ENCODE data around the gene SIX3. TPM values are rescaled to one million over a fixed set of nuclear protein-coding genes. Genes with fewer than 3 reads are reported as not detected.

SIX3 gene
- total and polyA plus RNA-seq, 2 of the 4 experiments (the other 2 are of a cell fraction), result not detected

- in situ Hi-C loops (cut with MboI; ENCODE audit: low sequenced_read_pairs), result no loop called here
Observed at GRCh38 chr2:44944102-44944951, 2.8 kb downstream of the SIX3 start.

More at GRCh38 chr2:44944102-44944951, 2.8 kb downstream of the SIX3 start:
- BruUV-seq (replicated peaks), result no TSS peak
- Histone ChIP-seq H3K27ac (ENCODE audit: insufficient read depth, low read length) (no peak overlapping the region), H4K20me1 (ENCODE audit: insufficient read depth, low read length) (no peaks in the 10 kb centered on the region), H3K4me2 (ENCODE audit: low read depth, low read length) (peak overlapping the region; percentile 55; the same call in 1 of the 2 replicates), H4K91ac (ENCODE audit: insufficient read depth, low read depth, low read length) (no peak overlapping the region), H2BK20ac (ENCODE audit: low read depth, low read length) (no peak overlapping the region), H3K36me3 (ENCODE audit: control insufficient read depth, insufficient read depth, low read length) (no peaks in the 10 kb centered on the region), H3K27me3 (ENCODE audit: control insufficient read depth, insufficient read depth, low read length) (peaks cover 98% of the 10 kb centered on the region), H2BK5ac (ENCODE audit: low read depth, low read length, poor library complexity, severe bottlenecking) (no peak overlapping the region), H2AFZ (replicated peaks; ENCODE audit: low read length, poor library complexity) (no peak overlapping the region), H3K14ac (replicated peaks; ENCODE audit: low read depth, low read length) (no peak overlapping the region), H3K4me1 (ENCODE audit: control insufficient read depth, insufficient read depth, low read length) (no peaks in the 10 kb centered on the region), H3K18ac (ENCODE audit: low read depth, low read length) (no peak overlapping the region), H4K5ac (ENCODE audit: low read depth, low read length) (no peak overlapping the region), H3K79me1 (ENCODE audit: low read depth in 1 of 2, low read length in 2 of 2) (no peaks in the 10 kb centered on the region), H3K9ac (ENCODE audit: low read depth, low read length) (no peak overlapping the region), H3K4ac (ENCODE audit: low read depth, low read length) (no peak overlapping the region), H2AK5ac (ENCODE audit: low read depth, low read length) (no peak overlapping the region), H3K9me3 (ENCODE audit: control insufficient read depth, insufficient read depth, low read length) (no peaks in the 10 kb centered on the region), H2BK15ac (ENCODE audit: low read depth, low read length) (no peak overlapping the region), H3K9me1 (ENCODE audit: insufficient read depth, low read length) (no peaks in the 10 kb centered on the region), H3K56ac (ENCODE audit: extremely low read depth, insufficient read depth, low read length) (no peak overlapping the region), H3K23ac (ENCODE audit: low read depth, low read length) (no peak overlapping the region), H2AK9ac (replicated peaks; ENCODE audit: low read depth, low read length, poor library complexity) (no peak overlapping the region), H2BK120ac (ENCODE audit: low read depth, low read length) (no peak overlapping the region), H3K4me3 (ENCODE audit: insufficient read depth, low read depth, low read length) (no peak overlapping the region), H4K8ac (ENCODE audit: low read depth in 2 of 2, low read length in 2 of 2) (no peak overlapping the region)
- TF ChIP-seq CEBPB (IDR thresholded peaks at IDR 0.05; ENCODE audit: low read depth, low read length), result no peak
- no peak for TF ChIP-seq RCOR1 (IDR thresholded peaks at IDR 0.05; ENCODE audit: insufficient replicate concordance, low read length)
- no peak for TF ChIP-seq MAFK (IDR thresholded peaks at IDR 0.05; ENCODE audit: low read depth, low read length)
- TF ChIP-seq MXI1 (IDR thresholded peaks at IDR 0.05; ENCODE audit: borderline replicate concordance, low read depth, low read length), result no peak
- no peak for DNase-seq
- WGBS, 2 experiments (ENCODE audit: extremely low coverage in 2 of 2, insufficient read length in 1 of 2), result 3% methylated on average over 30 of the region's 62 CpGs; no CpG with 5 or more reads in 1 of the 2 experiments
- dilution Hi-C loops (cut with HindIII; ENCODE audit: low sequenced_read_pairs, unreplicated experiment), result no loop called here
- ATAC-seq (ENCODE audit: low read depth), result peak; percentile 35
- ChIA-PET POLR2A (ENCODE audit: unreplicated experiment) (interaction anchor here (0.6 kb wide), 1 partner anchor 453 kb away, joined by 4 read pairs; no protein-coding TSS in a partner anchor), CTCF (interaction anchor here (0.6 kb wide), 1 partner anchor 192 kb away, joined by 3 read pairs; no protein-coding TSS in a partner anchor)
- intact Hi-C loops (cut with micrococcal nuclease), result no loop called here
